ENCODE measurements around the gene VRK2.
"Not testable (repeated sequence)": the region's sequence is repeated elsewhere in the genome, so short reads cannot be mapped to it uniquely, and the experiment has no call there.

VRK2 gene

GRCh38 chr2:58138396-58139030 lies 91.9 kb downstream of the VRK2 start:
- H3K4me3 ChIP-seq (ENCODE audit: low read length): no peak overlapping the region
- H3K36me3 ChIP-seq (ENCODE audit: insufficient read depth, low read length): peaks cover 2% of the 10 kb centered on the region; the same call in 1 of the 2 replicates
- H3K4me1 ChIP-seq (ENCODE audit: insufficient read depth, low read length): peaks cover 4% of the 10 kb centered on the region; the same call in 1 of the 2 replicates
- H3K27ac ChIP-seq (ENCODE audit: low read depth, low read length): no peak overlapping the region; the same call in 1 of the 2 replicates
- 94% methylated on average over 3 of the region's 3 CpGs for WGBS
- H3K9me3 ChIP-seq (ENCODE audit: insufficient read depth, low read depth, low read length): no peaks in the 10 kb centered on the region
- H3K9ac ChIP-seq (ENCODE audit: low read depth, low read length): no peak overlapping the region
- H3K27me3 ChIP-seq (ENCODE audit: insufficient read depth, low read length): no peaks in the 10 kb centered on the region

GRCh38 chr2:58140508-58141072 lies 94.0 kb downstream of the VRK2 start:
- Histone ChIP-seq H3K4me1 (ENCODE audit: insufficient read depth, low read length) (peaks cover 4% of the 10 kb centered on the region; the same call in 1 of the 2 replicates), H3K27ac (ENCODE audit: low read depth, low read length) (no peak overlapping the region), H3K9ac (ENCODE audit: low read depth, low read length) (no peak overlapping the region), H3K4me3 (ENCODE audit: low read length) (no peak overlapping the region), H3K36me3 (ENCODE audit: insufficient read depth, low read length) (0 out of 2 replicates have a peak, but pooled peaks cover 2% of the 10 kb centered on the region), H3K9me3 (ENCODE audit: insufficient read depth, low read depth, low read length) (no peaks in the 10 kb centered on the region), H3K27me3 (ENCODE audit: insufficient read depth, low read length) (no peaks in the 10 kb centered on the region)
- WGBS: 94% methylated on average over 3 of the region's 3 CpGs

- H3K27me3 ChIP-seq (ENCODE audit: insufficient read depth, low read length); H3K9me3 ChIP-seq (ENCODE audit: insufficient read depth, low read depth, low read length); H3K9ac ChIP-seq (ENCODE audit: low read depth, low read length); H3K4me1 ChIP-seq (ENCODE audit: insufficient read depth, low read length); H3K4me3 ChIP-seq (ENCODE audit: low read length); H3K27ac ChIP-seq (ENCODE audit: low read depth, low read length): not testable (repeated sequence)
- peaks cover 12% of the 10 kb centered on the region for H3K36me3 ChIP-seq (ENCODE audit: insufficient read depth, low read length)
- WGBS: 98% methylated on average over 5 of the region's 6 CpGs
These were observed 99.2 kb downstream of the VRK2 start for GRCh38 chr2:58145769-58146168.

GRCh38 chr2:58146707-58147106 lies 100.1 kb downstream of the VRK2 start:
- no peak overlapping the region for H3K27ac ChIP-seq (ENCODE audit: low read depth, low read length)
- H3K27me3 ChIP-seq (ENCODE audit: insufficient read depth, low read length): no peaks in the 10 kb centered on the region
- H3K4me1 ChIP-seq (ENCODE audit: insufficient read depth, low read length): no peaks in the 10 kb centered on the region
- no peaks in the 10 kb centered on the region for H3K9me3 ChIP-seq (ENCODE audit: insufficient read depth, low read depth, low read length)
- peaks cover 10% of the 10 kb centered on the region for H3K36me3 ChIP-seq (ENCODE audit: insufficient read depth, low read length)
- 93% methylated on average over 1 of the region's 1 CpG for WGBS
- H3K4me3 ChIP-seq (ENCODE audit: low read length): no peak overlapping the region
- no peak overlapping the region for H3K9ac ChIP-seq (ENCODE audit: low read depth, low read length)

GRCh38 chr2:58155160-58155778 lies 108.7 kb downstream of the VRK2 start:
- peaks cover 28% of the 10 kb centered on the region for H3K36me3 ChIP-seq (ENCODE audit: insufficient read depth, low read length)
- 91% methylated on average over 4 of the region's 7 CpGs for WGBS
- H3K27me3 ChIP-seq (ENCODE audit: insufficient read depth, low read length): no peaks in the 10 kb centered on the region
- no peaks in the 10 kb centered on the region for H3K4me1 ChIP-seq (ENCODE audit: insufficient read depth, low read length)
- no peaks in the 10 kb centered on the region for H3K9me3 ChIP-seq (ENCODE audit: insufficient read depth, low read depth, low read length)
- H3K4me3 ChIP-seq (ENCODE audit: low read length): no peak overlapping the region
- H3K27ac ChIP-seq (ENCODE audit: low read depth, low read length): no peak overlapping the region
- H3K9ac ChIP-seq (ENCODE audit: low read depth, low read length): no peak overlapping the region

GRCh38 chr2:58156780-58157179 lies 110.2 kb downstream of the VRK2 start:
- H3K36me3 ChIP-seq (ENCODE audit: insufficient read depth, low read length): peaks cover 43% of the 10 kb centered on the region

GRCh38 chr2:58157754-58158153 lies 111.1 kb downstream of the VRK2 start:
- Histone ChIP-seq H3K4me3 (ENCODE audit: low read length) (no peak overlapping the region), H3K27ac (ENCODE audit: low read depth, low read length) (no peak overlapping the region), H3K9me3 (ENCODE audit: insufficient read depth, low read depth, low read length) (no peaks in the 10 kb centered on the region), H3K4me1 (ENCODE audit: insufficient read depth, low read length) (no peaks in the 10 kb centered on the region), H3K36me3 (ENCODE audit: insufficient read depth, low read length) (peaks cover 53% of the 10 kb centered on the region), H3K27me3 (ENCODE audit: insufficient read depth, low read length) (no peaks in the 10 kb centered on the region), H3K9ac (ENCODE audit: low read depth, low read length) (no peak overlapping the region)

More at GRCh38 chr2:58156780-58157179, 110.2 kb downstream of the VRK2 start:
- Histone ChIP-seq H3K9me3 (ENCODE audit: insufficient read depth, low read depth, low read length) (no peaks in the 10 kb centered on the region), H3K27me3 (ENCODE audit: insufficient read depth, low read length) (no peaks in the 10 kb centered on the region), H3K4me3 (ENCODE audit: low read length) (no peak overlapping the region), H3K9ac (ENCODE audit: low read depth, low read length) (no peak overlapping the region), H3K4me1 (ENCODE audit: insufficient read depth, low read length) (no peaks in the 10 kb centered on the region), H3K27ac (ENCODE audit: low read depth, low read length) (no peak overlapping the region)

GRCh38 chr2:58158481-58158880 lies 111.9 kb downstream of the VRK2 start:
- no peak overlapping the region for H3K4me3 ChIP-seq (ENCODE audit: low read length)
- no peaks in the 10 kb centered on the region for H3K4me1 ChIP-seq (ENCODE audit: insufficient read depth, low read length)
- no peak overlapping the region for H3K9ac ChIP-seq (ENCODE audit: low read depth, low read length)
- no peaks in the 10 kb centered on the region for H3K27me3 ChIP-seq (ENCODE audit: insufficient read depth, low read length)
- 97% methylated on average over 3 of the region's 4 CpGs for whole genome bisulfite sequencing
- no peak overlapping the region for H3K27ac ChIP-seq (ENCODE audit: low read depth, low read length)
- peaks cover 60% of the 10 kb centered on the region for H3K36me3 ChIP-seq (ENCODE audit: insufficient read depth, low read length)
- H3K9me3 ChIP-seq (ENCODE audit: insufficient read depth, low read depth, low read length): no peaks in the 10 kb centered on the region

GRCh38 chr2:58163913-58164312 lies 117.3 kb downstream of the VRK2 start:
- Histone ChIP-seq H3K27ac (ENCODE audit: low read depth, low read length) (no peak overlapping the region), H3K4me1 (ENCODE audit: insufficient read depth, low read length) (no peaks in the 10 kb centered on the region), H3K36me3 (ENCODE audit: insufficient read depth, low read length) (peaks cover 79% of the 10 kb centered on the region), H3K9me3 (ENCODE audit: insufficient read depth, low read depth, low read length) (no peaks in the 10 kb centered on the region), H3K27me3 (ENCODE audit: insufficient read depth, low read length) (no peaks in the 10 kb centered on the region), H3K9ac (ENCODE audit: low read depth, low read length) (no peak overlapping the region), H3K4me3 (ENCODE audit: low read length) (no peak overlapping the region)
- WGBS: 94% methylated on average over 3 of the region's 3 CpGs

- WGBS: 96% methylated on average over 6 of the region's 6 CpGs
- H3K36me3 ChIP-seq (ENCODE audit: insufficient read depth, low read length): peaks cover 43% of the 10 kb centered on the region
- not testable (repeated sequence) for H3K27ac ChIP-seq (ENCODE audit: low read depth, low read length); H3K9me3 ChIP-seq (ENCODE audit: insufficient read depth, low read depth, low read length); H3K27me3 ChIP-seq (ENCODE audit: insufficient read depth, low read length); H3K4me3 ChIP-seq (ENCODE audit: low read length); H3K9ac ChIP-seq (ENCODE audit: low read depth, low read length); H3K4me1 ChIP-seq (ENCODE audit: insufficient read depth, low read length)
These were observed 121.5 kb downstream of the VRK2 start for GRCh38 chr2:58168130-58168529.

- not testable (repeated sequence) for H3K4me1 ChIP-seq (ENCODE audit: insufficient read depth, low read length); H3K9me3 ChIP-seq (ENCODE audit: insufficient read depth, low read depth, low read length); H3K27me3 ChIP-seq (ENCODE audit: insufficient read depth, low read length); H3K27ac ChIP-seq (ENCODE audit: low read depth, low read length); H3K4me3 ChIP-seq (ENCODE audit: low read length); H3K9ac ChIP-seq (ENCODE audit: low read depth, low read length)
- peaks cover 27% of the 10 kb centered on the region for H3K36me3 ChIP-seq (ENCODE audit: insufficient read depth, low read length)
These were observed 123.2 kb downstream of the VRK2 start for GRCh38 chr2:58169845-58170244.

Measured in HUES64 (cell line).